Esophagus muscularis mucosa (tissue), 4 donors: ENCODE data around the gene PCIF1.

Experiments
- EP300 ChIP-seq: sonication (generic); formaldehyde crosslinking; IDR thresholded peaks from one replicate; pipeline ENCODE4 v1.6.1; 2017; ENCODE audit warnings: antibody characterized with exemption
- POLR2A ChIP-seq: fragments of 450-650 bp; IDR thresholded peaks from one replicate; pipeline ENCODE4 v1.6.1; 2017; ENCODE audit warnings: antibody characterized with exemption, moderate library complexity, mild to moderate bottlenecking, low read depth
- POLR2AphosphoS5 ChIP-seq, 2 donors: sonication (generic); formaldehyde crosslinking; IDR thresholded peaks; one replicate each; pipeline ENCODE4 v1.6.1; 2017; ENCODE audit warnings: antibody characterized with exemption in 2 of 2
- TF ChIP-seq, protein P1 (sequence below), 3 experiments: fragments of 200-600 bp in 2 of 3; fragments of 450-650 bp in 1 of 3; sonication (generic) in 2 of 3; IDR thresholded peaks; one replicate each; pipeline ENCODE4 v1.5.1; 2017 to 2019; ENCODE audit warnings: antibody characterized with exemption in 3 of 3, mild to moderate bottlenecking in 2 of 3, moderate library complexity in 1 of 3

GRCh38 chr20:45892828-45893500 is 41.5 kb upstream of the PCIF1 start:
- TF ChIP-seq, protein P1, sequence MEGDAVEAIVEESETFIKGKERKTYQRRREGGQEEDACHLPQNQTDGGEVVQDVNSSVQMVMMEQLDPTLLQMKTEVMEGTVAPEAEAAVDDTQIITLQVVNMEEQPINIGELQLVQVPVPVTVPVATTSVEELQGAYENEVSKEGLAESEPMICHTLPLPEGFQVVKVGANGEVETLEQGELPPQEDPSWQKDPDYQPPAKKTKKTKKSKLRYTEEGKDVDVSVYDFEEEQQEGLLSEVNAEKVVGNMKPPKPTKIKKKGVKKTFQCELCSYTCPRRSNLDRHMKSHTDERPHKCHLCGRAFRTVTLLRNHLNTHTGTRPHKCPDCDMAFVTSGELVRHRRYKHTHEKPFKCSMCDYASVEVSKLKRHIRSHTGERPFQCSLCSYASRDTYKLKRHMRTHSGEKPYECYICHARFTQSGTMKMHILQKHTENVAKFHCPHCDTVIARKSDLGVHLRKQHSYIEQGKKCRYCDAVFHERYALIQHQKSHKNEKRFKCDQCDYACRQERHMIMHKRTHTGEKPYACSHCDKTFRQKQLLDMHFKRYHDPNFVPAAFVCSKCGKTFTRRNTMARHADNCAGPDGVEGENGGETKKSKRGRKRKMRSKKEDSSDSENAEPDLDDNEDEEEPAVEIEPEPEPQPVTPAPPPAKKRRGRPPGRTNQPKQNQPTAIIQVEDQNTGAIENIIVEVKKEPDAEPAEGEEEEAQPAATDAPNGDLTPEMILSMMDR (IDR thresholded peaks at IDR 0.05): no peak
- no peak for TF ChIP-seq EP300
- no peak for TF ChIP-seq POLR2A
- no peak for TF ChIP-seq POLR2AphosphoS5 (IDR thresholded peaks at IDR 0.05)
